A549 (cell line): ENCODE results near the gene EFNA3. TPM values are rescaled to one million over a fixed set of nuclear protein-coding genes. Genes with fewer than 3 reads are reported as not detected.

Experiments
- ATAC-seq, 2 experiments: fragments of 200-7000 bp in 1 of 2; fragments of >200 bp in 1 of 2; cut with Nextera tagmentation in 1 of 2; cut with Tn5 transposase in 1 of 2; 3 replicates each; pipeline versions ENCODE4 v1.8.0 to v1.9.1; 2018 to 2020; ENCODE audit warnings: mild to moderate bottlenecking in 1 of 2, moderate library complexity in 1 of 2
- CTCF ChIA-PET: fragments of 300-600 bp; sonication (Branson Sonifier 250); formaldehyde crosslinking; extraction: SDS; loops from one replicate; lab custom pipeline; 2021; ENCODE audit warnings: antibody characterized with exemption, inconsistent platforms; lab: Yijun Ruan, JAX
- POLR2A ChIA-PET: fragments of 350-600 bp; formaldehyde crosslinking; extraction: SDS; loops from one replicate; lab custom pipeline; 2021; ENCODE audit warnings: antibody characterized with exemption, inconsistent platforms; lab: Yijun Ruan, JAX
- DNase-seq, 2 experiments: peaks; one replicate each; pipeline versions ENCODE4 v3.0.0 to v3.0.0-alpha.2; 2011 to 2016; ENCODE audit warnings: low read depth in 1 of 2, low spot score in 1 of 2
- FAIRE-seq: peaks from 2 replicates; lab custom pipeline; 2011; peaks lifted over from hg19 to GRCh38; lab: Jason Lieb, UNC
- H3K27ac ChIP-seq, 2 experiments: fragments of >200 bp; sonication (Bioruptor Twin); formaldehyde crosslinking; 3 replicates each; pipeline ENCODE4 v1.5.1; 2016 to 2017
- H3K4me1 ChIP-seq: fragments of >200 bp; sonication (Bioruptor Twin); formaldehyde crosslinking; 3 replicates; pipeline ENCODE4 v1.6.1; 2016
- H3K4me2 ChIP-seq: fragments of >200 bp; sonication (Bioruptor Twin); formaldehyde crosslinking; 3 replicates; pipeline ENCODE4 v1.6.1; 2016
- H3K4me3 ChIP-seq: fragments of >200 bp; sonication (Bioruptor Twin); formaldehyde crosslinking; 3 replicates; pipeline ENCODE4 v1.5.1; 2016
- H3K9me3 ChIP-seq: fragments of >200 bp; sonication (Bioruptor Twin); formaldehyde crosslinking; 3 replicates; pipeline ENCODE4 v1.6.1; 2016
- BHLHE40 ChIP-seq: IDR thresholded peaks from 2 replicates; pipeline ENCODE4 v1.6.1; 2012; ENCODE audit warnings: low read depth, low read length, inconsistent platforms
- CBX2 ChIP-seq: fragments of 200-600 bp; sonication (generic); IDR thresholded peaks from 2 replicates; pipeline ENCODE4 v1.6.1; 2016; ENCODE audit warnings: low read depth, mild to moderate bottlenecking, borderline replicate concordance
- CHD4 ChIP-seq: fragments of 200-600 bp; sonication (generic); IDR thresholded peaks from 2 replicates; pipeline ENCODE4 v1.6.1; 2016; ENCODE audit warnings: antibody characterized with exemption, mild to moderate bottlenecking, borderline replicate concordance
- E2F6 ChIP-seq: IDR thresholded peaks from 2 replicates; pipeline ENCODE4 v1.6.1; 2012; ENCODE audit warnings: low read depth, borderline replicate concordance
- ELK1 ChIP-seq: fragments of 150-350 bp; IDR thresholded peaks from 2 replicates; pipeline ENCODE4 v1.6.1; 2014; ENCODE audit warnings: low read depth, mild to moderate bottlenecking, low read length
- EP300 ChIP-seq, 2 experiments: fragments of >200 bp; sonication (Bioruptor Twin); formaldehyde crosslinking; IDR thresholded peaks; 2 replicates in 1 of 2; 3 replicates in 1 of 2; pipeline ENCODE4 v1.6.1; 2016 to 2017
- FOSB ChIP-seq: fragments of 250-450 bp; sonication (Bioruptor Pico); IDR thresholded peaks from 2 replicates; pipeline ENCODE4 v1.5.0; 2020; ENCODE audit warnings: mild to moderate bottlenecking, moderate library complexity
- GATA3 ChIP-seq: IDR thresholded peaks from 2 replicates; pipeline ENCODE4 v1.6.1; 2012; ENCODE audit warnings: borderline replicate concordance
- JUN ChIP-seq, 2 experiments: fragments of >200 bp; sonication (Bioruptor Twin); formaldehyde crosslinking; IDR thresholded peaks; 2 replicates in 1 of 2; 3 replicates in 1 of 2; pipeline ENCODE4 v1.6.1; 2016 to 2017
- JUNB ChIP-seq: fragments of >200 bp; sonication (Bioruptor Twin); formaldehyde crosslinking; IDR thresholded peaks from 2 replicates; pipeline ENCODE4 v1.6.1; 2016
- NFE2L2 ChIP-seq: fragments of 150-350 bp; conservative IDR thresholded peaks from 2 replicates; pipeline ENCODE4 v1.6.1; 2014; ENCODE audit warnings: low read length
- NPAS2 ChIP-seq: fragments of 250-450 bp; sonication (Bioruptor Pico); IDR thresholded peaks from 2 replicates; pipeline ENCODE4 v1.8.0; 2022; ENCODE audit warnings: mild to moderate bottlenecking, moderate library complexity, borderline replicate concordance
- NR3C1 ChIP-seq: fragments of >200 bp; sonication (Bioruptor Twin); formaldehyde crosslinking; IDR thresholded peaks from 3 replicates; pipeline ENCODE4 v1.6.1; 2017
- POLR2AphosphoS2 ChIP-seq: conservative IDR thresholded peaks from 2 replicates; pipeline ENCODE4 v1.6.1; 2012; ENCODE audit warnings: low read length, improper control_type of control experiment, inconsistent platforms
- SMC3 ChIP-seq: fragments of >200 bp; sonication (Bioruptor Twin); formaldehyde crosslinking; IDR thresholded peaks from 3 replicates; pipeline ENCODE4 v1.6.1; 2018; ENCODE audit warnings: inconsistent platforms
- TFCP2L1 ChIP-seq: fragments of 250-450 bp; sonication (Bioruptor Pico); IDR thresholded peaks from 2 replicates; pipeline ENCODE4 v1.5.0; 2021; ENCODE audit warnings: mild to moderate bottlenecking
- TP53 ChIP-seq: fragments of 250-450 bp; sonication (Bioruptor Pico); IDR thresholded peaks from 2 replicates; pipeline ENCODE4 v1.5.0; 2021; ENCODE audit warnings: mild to moderate bottlenecking, moderate library complexity
- ZNF302 ChIP-seq: fragments of 250-450 bp; sonication (Bioruptor Pico); IDR thresholded peaks from 2 replicates; pipeline ENCODE4 v1.9.0; 2021; ENCODE audit warnings: inconsistent platforms, mild to moderate bottlenecking, moderate library complexity
- WGBS: methylation state at CpG from one replicate; pipeline ENCODE4 v1.1.6; 2017; ENCODE audit errors: missing lambda C conversion rate; 5-methylcytosine and 5-hydroxymethylcytosine counted together
- polyA plus RNA-seq, 4 experiments: library from polyadenylated mRNA; depleted of rRNA in 3 of 4; stranded (reverse); fragments of >200 nt; fragmentation: RNase III in 1 of 4; extraction: RNeasy Plus Mini Kit Qiagen cat#74134 plus additional on column Dnase treatment in 1 of 4; gene quantifications; 2 replicates in 3 of 4; 3 replicates in 1 of 4; pipeline ENCODE4 v1.2.3, GENCODE V29; 2011 to 2017
- TF ChIP-seq, protein P1 (sequence below): fragments of >200 bp; sonication (Bioruptor Twin); formaldehyde crosslinking; IDR thresholded peaks from 2 replicates; pipeline ENCODE4 v1.6.1; 2016
- TF ChIP-seq, protein P2 (sequence below): fragments of 450-650 bp; IDR thresholded peaks from 2 replicates; pipeline ENCODE4 v1.6.1; 2014; ENCODE audit warnings: antibody characterized with exemption

The EFNA3 gene
- polyA plus RNA-seq, 2 of the 4 experiments (the other 2 are of a cell fraction) = 1.9 to 2.7 TPM

DNA sequence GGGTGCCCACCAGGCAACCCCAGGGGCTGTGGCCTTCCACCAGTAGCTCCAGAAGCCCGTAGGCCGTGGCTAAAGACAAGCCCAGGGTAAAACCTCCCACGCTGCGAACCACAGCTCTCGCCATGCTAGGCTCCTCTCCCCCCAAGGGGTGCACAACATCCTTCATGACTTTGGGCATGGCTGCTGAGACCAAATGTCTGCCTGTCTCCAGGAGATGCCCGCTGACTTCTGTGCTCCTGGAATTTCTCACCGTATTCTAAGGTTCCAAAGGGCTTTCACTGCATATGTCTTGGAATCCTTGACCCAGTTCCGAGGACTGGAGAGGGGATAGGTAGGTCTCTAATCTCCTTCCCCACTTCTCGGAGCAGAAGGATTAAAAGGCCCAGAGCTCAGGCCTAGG lies 45.1 kb upstream of the EFNA3 start, which contains the start of the genes DCST1 and DCST2:
Gene DCST1, plus strand, starts transcription at position 301 of the 400 bp plus-strand sequence. CDS start 213 bp downstream, outside the sequence.
Gene DCST2, minus strand, starts transcription at position 258 of the 400 bp plus-strand sequence. Its CDS starts 80 bp downstream, at position 178.
- H3K4me1 ChIP-seq = peaks cover 8% of the 10 kb centered on the region
- H3K4me3 ChIP-seq = no peak within 1 kb of the TSS
- no peak for FAIRE-seq
- WGBS = 90% methylated on average over 9 of the region's 9 CpGs
- no peak within 1 kb of the TSS for H3K4me2 ChIP-seq
- TF ChIP-seq BHLHE40 (no peak), EP300 (IDR thresholded peaks at IDR 0.05) (no peak)
- TF ChIP-seq, all 56 proteins: peak for 0
- H3K27ac ChIP-seq = no peak within 1 kb of the TSS; a peak in 1 of 6 replicates
- POLR2A ChIA-PET = no interaction called here
- ATAC-seq (no peak), DNase-seq (no peak)
- H3K9me3 ChIP-seq = no peaks in the 10 kb centered on the region
- CTCF ChIA-PET = interaction anchor here (1.8 kb wide), 1 partner anchor 52 kb away, joined by 6 read pairs; no protein-coding TSS in a partner anchor

DNA sequence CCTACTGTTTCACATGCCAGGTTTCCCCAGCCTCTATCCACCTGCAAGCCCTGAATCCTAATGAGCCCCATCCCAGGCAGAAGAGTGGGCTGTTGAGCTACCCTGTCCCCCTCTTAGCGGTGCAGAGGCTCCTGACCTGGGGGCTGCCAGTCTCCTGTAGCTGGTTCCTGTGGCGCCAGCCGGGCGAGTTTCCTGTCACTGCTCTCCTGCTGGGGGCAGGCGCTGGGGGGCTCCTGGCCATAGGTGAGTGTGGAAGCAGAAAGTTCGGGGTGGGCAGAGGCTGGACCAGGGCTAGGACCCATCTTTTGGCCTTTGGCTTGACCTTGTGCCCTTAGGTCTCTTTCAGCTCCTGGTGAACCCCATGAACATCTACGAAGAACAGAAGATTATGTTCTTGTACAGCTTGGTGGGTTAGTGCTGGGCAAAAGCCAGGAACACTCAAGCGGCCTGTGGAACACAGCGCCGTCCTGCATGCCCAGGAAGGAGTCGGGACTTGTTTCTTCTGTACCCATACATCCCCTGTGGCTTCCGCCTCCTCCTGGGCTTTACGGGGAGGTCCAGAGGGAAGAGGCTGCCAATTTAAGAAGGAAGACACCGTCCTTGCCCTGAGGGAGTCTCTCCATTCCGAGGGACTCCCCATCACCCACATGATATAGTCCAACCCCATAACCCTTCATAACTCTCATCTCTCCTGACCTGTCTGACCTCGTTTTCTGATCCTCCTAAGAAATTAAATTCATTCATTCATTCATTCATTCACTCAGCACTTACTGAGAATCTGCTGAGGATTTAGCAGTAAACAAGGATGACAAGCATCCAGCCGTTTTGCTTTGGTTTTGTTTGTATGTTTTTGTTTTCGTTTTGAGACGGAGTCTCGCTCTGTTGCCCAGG lies 44.1 kb upstream of the EFNA3 start:
- Histone ChIP-seq H3K4me1 (peaks cover 19% of the 10 kb centered on the region), H3K9me3 (no peaks in the 10 kb centered on the region), H3K4me3 (no peak overlapping the region), H3K4me2 (no peak overlapping the region), H3K27ac (no peak overlapping the region; a peak in 1 of 6 replicates)
- DNase-seq = no peak
- ATAC-seq = no peak
- WGBS = 79% methylated on average over 20 of the region's 20 CpGs
- FAIRE-seq = no peak
- TF ChIP-seq NR3C1 = no peak
- no peak for TF ChIP-seq ELK1
- no peak for TF ChIP-seq TP53 (CRISPR knock-in tag)
- no peak for TF ChIP-seq GATA3
- no peak for TF ChIP-seq JUNB
- TF ChIP-seq, protein P1, sequence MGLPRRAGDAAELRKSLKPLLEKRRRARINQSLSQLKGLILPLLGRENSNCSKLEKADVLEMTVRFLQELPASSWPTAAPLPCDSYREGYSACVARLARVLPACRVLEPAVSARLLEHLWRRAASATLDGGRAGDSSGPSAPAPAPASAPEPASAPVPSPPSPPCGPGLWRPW = no peak
- no peak for TF ChIP-seq ZNF302 (CRISPR knock-in tag)
- no peak for TF ChIP-seq TFCP2L1 (CRISPR knock-in tag)
- TF ChIP-seq CBX2 = no peak
- TF ChIP-seq SMC3 = no peak
- TF ChIP-seq BHLHE40 = no peak
- TF ChIP-seq JUN (IDR thresholded peaks at IDR 0.05) = no peak
- TF ChIP-seq FOSB (CRISPR knock-in tag) = no peak
- TF ChIP-seq NPAS2 (CRISPR knock-in tag) = no peak
- TF ChIP-seq, protein P2, sequence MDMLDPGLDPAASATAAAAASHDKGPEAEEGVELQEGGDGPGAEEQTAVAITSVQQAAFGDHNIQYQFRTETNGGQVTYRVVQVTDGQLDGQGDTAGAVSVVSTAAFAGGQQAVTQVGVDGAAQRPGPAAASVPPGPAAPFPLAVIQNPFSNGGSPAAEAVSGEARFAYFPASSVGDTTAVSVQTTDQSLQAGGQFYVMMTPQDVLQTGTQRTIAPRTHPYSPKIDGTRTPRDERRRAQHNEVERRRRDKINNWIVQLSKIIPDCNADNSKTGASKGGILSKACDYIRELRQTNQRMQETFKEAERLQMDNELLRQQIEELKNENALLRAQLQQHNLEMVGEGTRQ = no peak
- no peak for TF ChIP-seq CHD4
- TF ChIP-seq E2F6 = no peak
- no peak for TF ChIP-seq POLR2AphosphoS2
- CTCF ChIA-PET = interaction anchor here (1.1 kb wide), 1 partner anchor 138 kb away, joined by 4 read pairs; the partner anchor contains the start of gene KRTCAP2
- POLR2A ChIA-PET = interaction anchor here (0.6 kb wide), 1 partner anchor 9 kb away, joined by 5 read pairs; no protein-coding TSS in a partner anchor

GRCh38 chr1:155035936-155036335 lies 42.7 kb upstream of the EFNA3 start:
- CTCF ChIA-PET = interaction anchor here (1.0 kb wide), 1 partner anchor 48 kb away, joined by 3 read pairs; no protein-coding TSS in a partner anchor
- POLR2A ChIA-PET = no interaction called here

More at GRCh38 chr1:155035936-155036335, 42.7 kb upstream of the EFNA3 start:
- Histone ChIP-seq H3K27ac (peak overlapping the region in 1 of 2 experiments; percentile 62; a peak in 1 of 6 replicates), H3K9me3 (no peaks in the 10 kb centered on the region)
- TF ChIP-seq NFE2L2 (no peak), FOSB (CRISPR knock-in tag) (no peak), NPAS2 (CRISPR knock-in tag) (no peak), SMC3 (no peak), EP300 (IDR thresholded peaks at IDR 0.05) (no peak), TP53 (CRISPR knock-in tag) (no peak)
- TF ChIP-seq, all 56 proteins: peak for 0
- WGBS = 96% methylated on average over 2 of the region's 2 CpGs
- DNase-seq (no peak), ATAC-seq (no peak), FAIRE-seq (no peak)
- peaks cover 20% of the 10 kb centered on the region for H3K4me1 ChIP-seq
- H3K4me2 ChIP-seq = no peak overlapping the region
- no peak overlapping the region for H3K4me3 ChIP-seq
